RWPE1 (cell line): ENCODE data around the gene MBD3L3.
"Not testable (repeated sequence)": the region's sequence is repeated elsewhere in the genome, so short reads cannot be mapped to it uniquely, and the experiment has no call there.

Source experiments
- CTCF ChIA-PET: fragments of 350-600 bp; sonication (Branson Sonifier 250); formaldehyde crosslinking; extraction: SDS; loops from one replicate; lab custom pipeline; 2021; lab: Yijun Ruan, JAX
- POLR2A ChIA-PET: fragments of 400-600 bp; formaldehyde crosslinking; extraction: SDS; loops from one replicate; lab custom pipeline; 2020; ENCODE audit warnings: antibody characterized with exemption; ENCODE audit not compliant: low non-redundant PET; lab: Yijun Ruan, JAX
- DNase-seq: peaks from one replicate; pipeline ENCODE4 v3.0.0; 2012; ENCODE audit warnings: low spot score
- H3K27ac ChIP-seq: fragments of 450-650 bp; 2 replicates; pipeline ENCODE4 v1.5.1; 2017
- CTCF ChIP-seq: fragments of 450-650 bp; conservative IDR thresholded peaks from 2 replicates; pipeline ENCODE4 v1.5.1; 2017; ENCODE audit warnings: low read depth, mild to moderate bottlenecking

Gene MBD3L3

DNA sequence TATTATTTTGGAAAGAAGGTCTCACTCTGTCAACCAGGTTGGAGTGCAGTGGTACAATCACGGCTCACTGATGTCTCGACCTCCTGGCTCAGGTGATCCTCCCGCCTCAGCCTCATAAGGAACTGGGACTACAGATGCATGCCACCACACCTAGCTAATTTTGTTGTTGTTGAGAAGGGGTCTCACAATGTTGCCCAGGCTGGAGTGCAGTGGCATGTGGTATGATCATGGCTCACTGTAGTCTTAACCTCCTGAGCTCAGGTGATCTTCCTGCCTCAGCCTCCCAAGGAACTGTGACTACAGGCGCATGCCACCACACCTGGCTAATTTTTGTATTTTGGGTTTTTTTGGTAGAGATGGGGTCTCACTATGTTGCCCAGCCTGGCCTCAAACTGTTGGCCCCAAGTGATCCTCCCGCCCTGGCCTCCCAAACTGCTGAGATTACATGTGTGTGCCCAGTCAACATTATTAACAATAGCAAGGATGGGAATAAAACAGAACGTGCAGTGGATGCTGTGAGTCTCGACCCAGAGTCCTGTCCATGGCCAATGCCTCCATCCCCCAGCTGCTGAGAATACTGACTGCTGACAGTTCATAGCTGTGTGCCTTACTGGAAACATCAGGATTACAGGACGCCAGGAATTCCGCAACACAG, 5.4 kb upstream of the MBD3L3 start:
- no peak for TF ChIP-seq CTCF
- H3K27ac ChIP-seq = no peak overlapping the region
- ChIA-PET CTCF (no interaction called here), POLR2A (no interaction called here)
- DNase-seq = no peak

DNA sequence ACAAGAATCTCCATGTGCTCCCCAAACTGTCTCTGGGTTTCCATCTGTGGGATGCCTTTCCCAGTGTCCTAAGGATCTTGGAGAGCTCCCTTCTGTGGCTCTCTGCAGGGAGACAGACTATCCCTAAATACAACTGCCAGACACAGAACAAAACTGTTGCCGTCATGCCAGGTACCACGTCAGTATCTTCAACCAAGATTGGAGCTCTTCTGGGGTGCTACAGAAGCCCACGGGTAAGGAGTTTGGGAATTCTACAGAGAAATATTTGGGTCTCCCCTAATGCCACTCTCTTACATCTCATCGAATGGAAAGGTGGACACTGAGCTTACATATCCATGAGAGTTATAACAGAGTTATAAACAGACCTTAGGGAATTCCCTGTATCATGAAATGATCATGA, 4.9 kb upstream of the MBD3L3 start:
- DNase-seq = no peak
- H3K27ac ChIP-seq = no peak overlapping the region
- ChIA-PET CTCF (no interaction called here), POLR2A (no interaction called here)
- TF ChIP-seq CTCF = no peak

DNA sequence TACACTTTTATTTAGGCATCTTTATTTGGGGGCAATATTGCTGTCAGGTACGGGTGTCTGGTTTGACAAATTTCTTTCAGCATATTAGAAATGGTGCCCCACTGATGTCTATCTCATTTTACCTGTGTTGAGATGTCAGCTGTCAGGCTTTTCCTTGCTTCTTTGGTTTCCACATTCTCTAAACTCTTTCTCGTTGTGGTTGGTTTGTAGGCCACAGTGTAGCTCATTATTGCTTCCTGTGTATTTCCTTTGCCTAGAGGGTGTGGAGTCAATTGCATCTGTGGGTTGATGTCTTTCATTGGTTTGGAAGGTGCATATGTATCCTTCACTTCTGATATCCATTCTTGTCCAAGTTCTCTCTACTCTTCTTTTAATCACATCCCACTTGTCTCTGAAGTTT, 1.5 kb upstream of the MBD3L3 start:
- DNase-seq, H3K27ac ChIP-seq, CTCF ChIA-PET, POLR2A ChIA-PET: not testable (repeated sequence)

DNA sequence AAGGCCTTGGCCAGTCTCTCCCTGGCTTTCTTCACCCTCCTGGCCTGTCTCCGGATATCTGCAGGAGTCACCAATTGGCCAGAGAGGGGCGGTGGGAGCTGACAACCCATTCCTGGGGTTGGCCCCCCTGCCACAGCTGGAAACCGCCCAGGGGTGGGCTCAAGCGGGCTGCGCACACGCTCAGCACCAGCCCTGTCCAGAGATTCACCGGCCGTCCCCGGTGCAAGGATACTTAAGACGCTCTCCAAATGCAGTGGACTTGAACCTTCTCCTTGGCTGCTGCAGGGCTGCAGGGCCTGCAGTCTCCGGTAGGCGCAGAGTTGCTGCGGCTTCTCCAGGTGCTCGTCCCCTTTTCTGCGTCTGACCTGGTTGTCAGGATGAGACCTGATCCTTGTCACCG, 2.1 kb downstream of the MBD3L3 start:
- POLR2A ChIA-PET, DNase-seq, H3K27ac ChIP-seq, CTCF ChIA-PET: not testable (repeated sequence)

DNA sequence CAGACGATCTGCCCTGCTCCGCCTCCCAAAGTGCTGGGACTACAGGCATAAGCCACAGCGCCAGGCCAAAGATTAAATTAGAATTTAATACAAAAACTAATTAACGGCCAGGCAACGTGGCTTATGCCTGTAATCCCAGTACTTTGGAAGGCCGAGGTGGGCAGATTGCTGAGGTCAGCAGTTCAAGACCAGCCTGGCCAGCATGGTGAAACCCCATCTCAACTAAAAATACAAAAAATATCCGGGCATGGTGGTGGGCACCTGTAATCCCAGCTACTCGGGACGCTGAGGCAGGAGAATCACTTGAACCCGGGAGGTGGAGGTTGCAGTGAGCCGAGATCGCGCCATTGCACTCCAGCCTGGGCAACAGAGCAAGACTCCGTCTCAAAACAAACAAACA, 2.8 kb downstream of the MBD3L3 start:
- CTCF ChIA-PET, H3K27ac ChIP-seq, POLR2A ChIA-PET, DNase-seq: not testable (repeated sequence)

- POLR2A ChIA-PET, DNase-seq, CTCF ChIA-PET, H3K27ac ChIP-seq: not testable (repeated sequence)
Measured at GRCh38 chr19:7054635-7055368, 3.7 kb downstream of the MBD3L3 start.

- CTCF ChIA-PET, H3K27ac ChIP-seq, POLR2A ChIA-PET, DNase-seq: not testable (repeated sequence)
Measured at GRCh38 chr19:7052896-7053295, 5.6 kb downstream of the MBD3L3 start.

- CTCF ChIA-PET, DNase-seq, POLR2A ChIA-PET, H3K27ac ChIP-seq: not testable (repeated sequence)
Measured at GRCh38 chr19:7051421-7051820, 7.1 kb downstream of the MBD3L3 start.

- POLR2A ChIA-PET, CTCF ChIA-PET, DNase-seq, H3K27ac ChIP-seq: not testable (repeated sequence)
Measured at GRCh38 chr19:7049021-7049420, 9.5 kb downstream of the MBD3L3 start, which contains the start of gene MBD3L2. Gene MBD3L2 (plus strand): TSS chr19:7049321. CDS start chr19:7049374, 53 bp downstream.

GRCh38 chr19:7041563-7041962, 16.9 kb downstream of the MBD3L3 start:
- POLR2A ChIA-PET, H3K27ac ChIP-seq, DNase-seq, CTCF ChIA-PET: not testable (repeated sequence)

DNA sequence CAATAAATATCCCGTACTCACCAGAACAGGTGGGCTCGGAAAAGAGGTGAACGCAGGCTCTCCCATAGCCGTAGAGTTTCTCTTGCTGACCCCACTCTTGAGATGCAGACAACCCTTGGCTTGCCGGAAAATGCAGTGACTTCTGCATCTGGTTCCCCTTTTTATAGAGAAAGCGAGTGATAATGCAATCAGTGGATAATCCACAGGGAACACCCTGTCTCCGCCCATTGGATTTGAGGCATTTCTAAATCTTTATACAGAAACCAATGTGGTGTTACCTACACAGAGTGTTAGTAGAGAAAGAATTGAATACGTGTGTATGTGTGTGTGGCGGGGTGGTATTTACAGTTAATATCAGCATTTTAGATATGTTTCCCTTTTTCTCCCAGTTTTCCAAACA, 18.4 kb downstream of the MBD3L3 start, which contains the start of gene MBD3L4:
MBD3L4 (minus strand) TSS at position 101 of the 400 bp plus-strand sequence; CDS start at position 66, 35 bp downstream.
- DNase-seq, H3K27ac ChIP-seq, POLR2A ChIA-PET, CTCF ChIA-PET: not testable (repeated sequence)

DNA sequence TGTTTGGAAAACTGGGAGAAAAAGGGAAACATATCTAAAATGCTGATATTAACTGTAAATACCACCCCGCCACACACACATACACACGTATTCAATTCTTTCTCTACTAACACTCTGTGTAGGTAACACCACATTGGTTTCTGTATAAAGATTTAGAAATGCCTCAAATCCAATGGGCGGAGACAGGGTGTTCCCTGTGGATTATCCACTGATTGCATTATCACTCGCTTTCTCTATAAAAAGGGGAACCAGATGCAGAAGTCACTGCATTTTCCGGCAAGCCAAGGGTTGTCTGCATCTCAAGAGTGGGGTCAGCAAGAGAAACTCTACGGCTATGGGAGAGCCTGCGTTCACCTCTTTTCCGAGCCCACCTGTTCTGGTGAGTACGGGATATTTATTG, 28.2 kb downstream of the MBD3L3 start, which contains the start of gene MBD3L5:
MBD3L5 (plus strand) TSS at position 301 of the 400 bp plus-strand sequence; CDS start at position 335, 34 bp downstream.
- POLR2A ChIA-PET, H3K27ac ChIP-seq, CTCF ChIA-PET, DNase-seq: not testable (repeated sequence)

DNA sequence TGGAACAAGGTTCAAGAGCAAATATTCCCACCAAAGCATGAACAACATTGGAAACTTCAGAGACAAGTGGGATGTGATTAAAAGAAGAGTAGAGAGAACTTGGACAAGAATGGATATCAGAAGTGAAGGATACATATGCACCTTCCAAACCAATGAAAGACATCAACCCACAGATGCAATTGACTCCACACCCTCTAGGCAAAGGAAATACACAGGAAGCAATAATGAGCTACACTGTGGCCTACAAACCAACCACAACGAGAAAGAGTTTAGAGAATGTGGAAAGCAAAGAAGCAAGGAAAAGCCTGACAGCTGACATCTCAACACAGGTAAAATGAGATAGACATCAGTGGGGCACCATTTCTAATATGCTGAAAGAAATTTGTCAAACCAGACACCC, 29.7 kb downstream of the MBD3L3 start:
- H3K27ac ChIP-seq, CTCF ChIA-PET, DNase-seq, POLR2A ChIA-PET: not testable (repeated sequence)

GRCh38 chr19:7021331-7021730, 37.1 kb downstream of the MBD3L3 start, which contains the start of gene MBD3L2B:
Gene MBD3L2B (minus strand): TSS chr19:7021431. CDS start chr19:7021397, 34 bp downstream.
- CTCF ChIA-PET, POLR2A ChIA-PET, DNase-seq, H3K27ac ChIP-seq: not testable (repeated sequence)
